HepG2 (cell line): ENCODE data around the gene DLG4. TPM values are rescaled to one million over a fixed set of nuclear protein-coding genes. Genes with fewer than 3 reads are reported as not detected.

Experiments
- CHCHD3 ChIP-seq: sonication (generic); formaldehyde crosslinking; IDR thresholded peaks from 2 replicates; pipeline ENCODE4 v1.8.0; 2022; ENCODE audit warnings: mild to moderate bottlenecking, missing genetic modification reagents, moderate library complexity
- DNMT3B ChIP-seq: conservative IDR thresholded peaks from 2 replicates; pipeline ENCODE4 v1.6.1; 2016; ENCODE audit warnings: missing biosample characterization, control low read depth
- FOXK1 ChIP-seq: sonication (generic); formaldehyde crosslinking; IDR thresholded peaks from 2 replicates; pipeline ENCODE4 v1.4.0; 2020; ENCODE audit warnings: low read depth, missing genetic modification reagents, borderline replicate concordance
- KLF6 ChIP-seq: IDR thresholded peaks from 2 replicates; pipeline ENCODE4 v1.8.0; 2016; ENCODE audit warnings: missing biosample characterization, missing genetic modification reagents
- MBNL3 ChIP-seq: fragments of 250-450 bp; sonication (Bioruptor Pico); conservative IDR thresholded peaks from 2 replicates; pipeline ENCODE4 v1.8.0; 2022; ENCODE audit warnings: mild to moderate bottlenecking, inconsistent platforms
- NAIF1 ChIP-seq: sonication (generic); formaldehyde crosslinking; IDR thresholded peaks from 2 replicates; pipeline ENCODE4 v1.5.0; 2020; ENCODE audit warnings: mild to moderate bottlenecking, missing genetic modification reagents, borderline replicate concordance
- NFIB ChIP-seq: sonication (generic); formaldehyde crosslinking; IDR thresholded peaks from 2 replicates; pipeline ENCODE4 v1.9.0; 2021; ENCODE audit warnings: missing genetic modification reagents, mild to moderate bottlenecking, borderline replicate concordance
- POLR2AphosphoS2 ChIP-seq: IDR thresholded peaks from 2 replicates; pipeline ENCODE4 v1.6.1; 2011; ENCODE audit warnings: low read depth, low read length, improper control_type of control experiment
- SAFB2 ChIP-seq: sonication (generic); formaldehyde crosslinking; IDR thresholded peaks from 2 replicates; pipeline ENCODE4 v1.5.1; 2020; ENCODE audit warnings: missing genetic modification reagents, low read depth, mild to moderate bottlenecking, borderline replicate concordance
- SMAD1 ChIP-seq: sonication (generic); formaldehyde crosslinking; IDR thresholded peaks from 2 replicates; pipeline ENCODE4 v1.4.0; 2020; ENCODE audit warnings: missing genetic modification reagents, low read depth, mild to moderate bottlenecking, borderline replicate concordance
- STAG1 ChIP-seq: sonication (generic); formaldehyde crosslinking; IDR thresholded peaks from 2 replicates; pipeline ENCODE4 v1.4.0; 2020; ENCODE audit warnings: missing genetic modification reagents
- ZNF674 ChIP-seq: sonication (generic); formaldehyde crosslinking; IDR thresholded peaks from 2 replicates; pipeline ENCODE4 v1.5.0; 2020; ENCODE audit warnings: low read depth, mild to moderate bottlenecking, missing genetic modification reagents
- ZNF790 ChIP-seq: sonication (generic); formaldehyde crosslinking; IDR thresholded peaks from 2 replicates; pipeline ENCODE4 v1.8.0; 2022; ENCODE audit warnings: missing genetic modification reagents, mild to moderate bottlenecking, borderline replicate concordance
- ZSCAN25 ChIP-seq: sonication (generic); formaldehyde crosslinking; IDR thresholded peaks from 2 replicates; pipeline ENCODE4 v1.8.0; 2022; ENCODE audit warnings: mild to moderate bottlenecking, missing genetic modification reagents
- polyA plus RNA-seq, 8 experiments: library from polyadenylated mRNA; depleted of rRNA in 3 of 8; stranded (reverse) in 7 of 8; unstranded in 1 of 8; fragments of >200 nt; fragmentation: Illumina TruSeq in 4 of 8; extraction: Trizol in 4 of 8; gene quantifications; 2 replicates each; pipeline versions ENCODE4 v1.2.1 to v1.2.3, GENCODE V29; 2011 to 2016; ENCODE audit warnings: low read depth in 4 of 8, missing spikeins in 1 of 8, mixed read lengths in 1 of 8; ENCODE audit not compliant: insufficient read depth in 1 of 8
- total RNA-seq, 5 experiments: library from RNA; depleted of rRNA; stranded (reverse); fragments of >200 nt; fragmentation: Illumina TruSeq; extraction: Trizol; gene quantifications; 2 replicates each; pipeline ENCODE4 v1.2.3, GENCODE V29; 2016; ENCODE audit warnings: low read depth in 1 of 5
- TF ChIP-seq, protein P1 (sequence below): sonication (generic); formaldehyde crosslinking; IDR thresholded peaks from 2 replicates; pipeline ENCODE4 v1.8.0; 2022; ENCODE audit warnings: mild to moderate bottlenecking, missing genetic modification reagents, moderate library complexity
- TF ChIP-seq, protein P2 (sequence below): IDR thresholded peaks from 2 replicates; pipeline ENCODE4 v1.6.1; 2018; ENCODE audit warnings: missing genetic modification reagents
- TF ChIP-seq, protein P3 (sequence below): sonication (generic); formaldehyde crosslinking; conservative IDR thresholded peaks from 2 replicates; pipeline ENCODE4 v1.8.1; 2023; ENCODE audit warnings: missing genetic modification reagents
- TF ChIP-seq, protein P4 (sequence below): sonication (generic); formaldehyde crosslinking; conservative IDR thresholded peaks from 2 replicates; pipeline ENCODE4 v1.8.0; 2022; ENCODE audit warnings: mild to moderate bottlenecking, moderate library complexity, missing genetic modification reagents
- TF ChIP-seq, protein P5 (sequence below): sonication (generic); formaldehyde crosslinking; IDR thresholded peaks from 2 replicates; pipeline ENCODE4 v1.4.0; 2020; ENCODE audit warnings: missing genetic modification reagents
- TF ChIP-seq, protein P6 (sequence below): IDR thresholded peaks from 2 replicates; pipeline ENCODE4 v1.6.1; 2016; ENCODE audit warnings: low read depth
- TF ChIP-seq, protein P7 (sequence below): IDR thresholded peaks from 2 replicates; pipeline ENCODE4 v1.6.1; 2016; ENCODE audit warnings: control low read depth

DLG4 gene
- total and polyA plus RNA-seq, 2 of the 13 experiments (the other 11 are each of a cell fraction or from before 2014, with no cell fraction given): 0.71 to 4.3 TPM

DNA sequence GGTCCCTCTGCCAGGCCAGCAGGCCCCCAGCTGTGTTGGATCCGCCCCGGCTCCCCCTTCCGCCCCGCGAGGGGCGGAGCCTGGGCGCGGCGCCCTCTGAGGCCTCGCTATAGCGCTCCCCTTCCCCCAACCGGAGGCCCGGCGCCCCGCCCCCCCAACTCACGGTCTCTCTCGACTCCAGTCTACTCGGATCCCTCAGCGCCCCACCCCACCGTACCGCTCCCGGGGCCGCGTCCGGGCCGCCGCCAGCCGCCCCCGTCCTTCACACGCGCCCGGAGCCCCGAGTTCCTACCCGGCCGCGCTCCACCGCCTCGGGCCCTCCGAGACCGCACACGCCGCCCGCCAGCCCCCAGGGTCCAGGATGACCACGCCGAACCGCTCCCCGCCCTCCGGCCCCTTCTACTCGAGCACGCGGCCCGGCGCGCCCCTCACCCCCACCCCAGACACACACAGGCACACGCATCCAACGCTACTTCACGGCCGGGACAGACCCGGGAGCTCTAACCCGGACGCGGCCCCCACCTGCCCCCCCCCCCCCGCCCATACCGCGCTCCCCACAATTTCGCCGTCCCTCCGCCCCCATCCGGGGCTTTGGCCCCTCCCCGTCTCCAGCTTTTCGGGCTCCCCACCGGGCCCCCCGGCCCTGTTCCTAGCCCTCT is 18.3 kb upstream of the DLG4 start (continued):
- no peak for TF ChIP-seq POLR2AphosphoS2
- peak; percentile 68; the same call in 1 of the 2 replicates for TF ChIP-seq NAIF1
- TF ChIP-seq, protein P1, sequence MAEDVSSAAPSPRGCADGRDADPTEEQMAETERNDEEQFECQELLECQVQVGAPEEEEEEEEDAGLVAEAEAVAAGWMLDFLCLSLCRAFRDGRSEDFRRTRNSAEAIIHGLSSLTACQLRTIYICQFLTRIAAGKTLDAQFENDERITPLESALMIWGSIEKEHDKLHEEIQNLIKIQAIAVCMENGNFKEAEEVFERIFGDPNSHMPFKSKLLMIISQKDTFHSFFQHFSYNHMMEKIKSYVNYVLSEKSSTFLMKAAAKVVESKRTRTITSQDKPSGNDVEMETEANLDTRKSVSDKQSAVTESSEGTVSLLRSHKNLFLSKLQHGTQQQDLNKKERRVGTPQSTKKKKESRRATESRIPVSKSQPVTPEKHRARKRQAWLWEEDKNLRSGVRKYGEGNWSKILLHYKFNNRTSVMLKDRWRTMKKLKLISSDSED: no peak
- no peak for TF ChIP-seq KLF6 (CRISPR knock-in tag)
- no peak for TF ChIP-seq NFIB (CRISPR knock-in tag)
- TF ChIP-seq, protein P2, sequence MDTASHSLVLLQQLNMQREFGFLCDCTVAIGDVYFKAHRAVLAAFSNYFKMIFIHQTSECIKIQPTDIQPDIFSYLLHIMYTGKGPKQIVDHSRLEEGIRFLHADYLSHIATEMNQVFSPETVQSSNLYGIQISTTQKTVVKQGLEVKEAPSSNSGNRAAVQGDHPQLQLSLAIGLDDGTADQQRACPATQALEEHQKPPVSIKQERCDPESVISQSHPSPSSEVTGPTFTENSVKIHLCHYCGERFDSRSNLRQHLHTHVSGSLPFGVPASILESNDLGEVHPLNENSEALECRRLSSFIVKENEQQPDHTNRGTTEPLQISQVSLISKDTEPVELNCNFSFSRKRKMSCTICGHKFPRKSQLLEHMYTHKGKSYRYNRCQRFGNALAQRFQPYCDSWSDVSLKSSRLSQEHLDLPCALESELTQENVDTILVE (CRISPR knock-in tag): peak; percentile 36; the same call in 1 of the 2 replicates
- TF ChIP-seq ZNF674 (CRISPR knock-in tag): no peak
- TF ChIP-seq, protein P3, sequence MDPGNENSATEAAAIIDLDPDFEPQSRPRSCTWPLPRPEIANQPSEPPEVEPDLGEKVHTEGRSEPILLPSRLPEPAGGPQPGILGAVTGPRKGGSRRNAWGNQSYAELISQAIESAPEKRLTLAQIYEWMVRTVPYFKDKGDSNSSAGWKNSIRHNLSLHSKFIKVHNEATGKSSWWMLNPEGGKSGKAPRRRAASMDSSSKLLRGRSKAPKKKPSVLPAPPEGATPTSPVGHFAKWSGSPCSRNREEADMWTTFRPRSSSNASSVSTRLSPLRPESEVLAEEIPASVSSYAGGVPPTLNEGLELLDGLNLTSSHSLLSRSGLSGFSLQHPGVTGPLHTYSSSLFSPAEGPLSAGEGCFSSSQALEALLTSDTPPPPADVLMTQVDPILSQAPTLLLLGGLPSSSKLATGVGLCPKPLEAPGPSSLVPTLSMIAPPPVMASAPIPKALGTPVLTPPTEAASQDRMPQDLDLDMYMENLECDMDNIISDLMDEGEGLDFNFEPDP (CRISPR knock-in tag): no peak
- TF ChIP-seq, protein P4, sequence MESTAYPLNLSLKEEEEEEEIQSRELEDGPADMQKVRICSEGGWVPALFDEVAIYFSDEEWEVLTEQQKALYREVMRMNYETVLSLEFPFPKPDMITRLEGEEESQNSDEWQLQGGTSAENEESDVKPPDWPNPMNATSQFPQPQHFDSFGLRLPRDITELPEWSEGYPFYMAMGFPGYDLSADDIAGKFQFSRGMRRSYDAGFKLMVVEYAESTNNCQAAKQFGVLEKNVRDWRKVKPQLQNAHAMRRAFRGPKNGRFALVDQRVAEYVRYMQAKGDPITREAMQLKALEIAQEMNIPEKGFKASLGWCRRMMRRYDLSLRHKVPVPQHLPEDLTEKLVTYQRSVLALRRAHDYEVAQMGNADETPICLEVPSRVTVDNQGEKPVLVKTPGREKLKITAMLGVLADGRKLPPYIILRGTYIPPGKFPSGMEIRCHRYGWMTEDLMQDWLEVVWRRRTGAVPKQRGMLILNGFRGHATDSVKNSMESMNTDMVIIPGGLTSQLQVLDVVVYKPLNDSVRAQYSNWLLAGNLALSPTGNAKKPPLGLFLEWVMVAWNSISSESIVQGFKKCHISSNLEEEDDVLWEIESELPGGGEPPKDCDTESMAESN (CRISPR knock-in tag): 0 out of 2 replicates have a peak, but pooled peaks have one; percentile 34
- TF ChIP-seq, protein P5, sequence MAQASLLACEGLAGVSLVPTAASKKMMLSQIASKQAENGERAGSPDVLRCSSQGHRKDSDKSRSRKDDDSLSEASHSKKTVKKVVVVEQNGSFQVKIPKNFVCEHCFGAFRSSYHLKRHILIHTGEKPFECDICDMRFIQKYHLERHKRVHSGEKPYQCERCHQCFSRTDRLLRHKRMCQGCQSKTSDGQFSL (CRISPR knock-in tag): peak; percentile 69; the same call in 1 of the 2 replicates
- TF ChIP-seq MBNL3 (CRISPR knock-in tag): no peak
- TF ChIP-seq CHCHD3 (CRISPR knock-in tag): no peak
- no peak for TF ChIP-seq ZSCAN25 (CRISPR knock-in tag)
- TF ChIP-seq FOXK1 (CRISPR knock-in tag): no peak
- no peak for TF ChIP-seq DNMT3B (CRISPR knock-in tag)
- TF ChIP-seq, protein P6, sequence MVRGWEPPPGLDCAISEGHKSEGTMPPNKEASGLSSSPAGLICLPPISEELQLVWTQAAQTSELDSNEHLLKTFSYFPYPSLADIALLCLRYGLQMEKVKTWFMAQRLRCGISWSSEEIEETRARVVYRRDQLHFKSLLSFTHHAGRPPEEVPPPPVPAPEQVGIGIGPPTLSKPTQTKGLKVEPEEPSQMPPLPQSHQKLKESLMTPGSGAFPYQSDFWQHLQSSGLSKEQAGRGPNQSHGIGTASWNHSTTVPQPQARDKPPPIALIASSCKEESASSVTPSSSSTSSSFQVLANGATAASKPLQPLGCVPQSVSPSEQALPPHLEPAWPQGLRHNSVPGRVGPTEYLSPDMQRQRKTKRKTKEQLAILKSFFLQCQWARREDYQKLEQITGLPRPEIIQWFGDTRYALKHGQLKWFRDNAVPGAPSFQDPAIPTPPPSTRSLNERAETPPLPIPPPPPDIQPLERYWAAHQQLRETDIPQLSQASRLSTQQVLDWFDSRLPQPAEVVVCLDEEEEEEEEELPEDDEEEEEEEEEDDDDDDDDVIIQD: no peak
- no peak for TF ChIP-seq SMAD1 (CRISPR knock-in tag)
- TF ChIP-seq ZNF790: no peak
- TF ChIP-seq, protein P7, sequence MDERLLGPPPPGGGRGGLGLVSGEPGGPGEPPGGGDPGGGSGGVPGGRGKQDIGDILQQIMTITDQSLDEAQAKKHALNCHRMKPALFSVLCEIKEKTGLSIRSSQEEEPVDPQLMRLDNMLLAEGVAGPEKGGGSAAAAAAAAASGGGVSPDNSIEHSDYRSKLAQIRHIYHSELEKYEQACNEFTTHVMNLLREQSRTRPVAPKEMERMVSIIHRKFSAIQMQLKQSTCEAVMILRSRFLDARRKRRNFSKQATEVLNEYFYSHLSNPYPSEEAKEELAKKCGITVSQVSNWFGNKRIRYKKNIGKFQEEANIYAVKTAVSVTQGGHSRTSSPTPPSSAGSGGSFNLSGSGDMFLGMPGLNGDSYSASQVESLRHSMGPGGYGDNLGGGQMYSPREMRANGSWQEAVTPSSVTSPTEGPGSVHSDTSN (CRISPR knock-in tag): no peak
- TF ChIP-seq SAFB2 (CRISPR knock-in tag): no peak
- TF ChIP-seq STAG1 (CRISPR knock-in tag): no peak
